ENCODE data around the gene BICDL2.

GRCh38 chr16:3063625-3064386 is 27.1 kb upstream of the BICDL2 start:
- TF ChIP-seq ZFX (IDR thresholded peaks at IDR 0.05), result no peak
- no peak for TF ChIP-seq CTCF (conservative IDR thresholded peaks at IDR 0.05)

All from C4-2B (cell line).